Transverse colon (tissue), 4 donors: ENCODE measurements around the gene LAMTOR5. TPM values are rescaled to one million over a fixed set of nuclear protein-coding genes. Genes with fewer than 3 reads are reported as not detected.

ENCODE experiments used
- DNase-seq: peaks from one replicate; pipeline ENCODE4 v3.0.0-alpha.2; 2019
- H3K27ac ChIP-seq, 4 donors: fragments of 200-600 bp; sonication (generic); 2 replicates each; pipeline ENCODE4 v1.5.1; 2016 to 2018; ENCODE audit warnings: inconsistent platforms in 4 of 4
- H3K27me3 ChIP-seq: fragments of 200-600 bp; sonication (generic); 2 replicates; pipeline ENCODE4 v1.5.1; 2017; ENCODE audit warnings: inconsistent platforms
- H3K36me3 ChIP-seq, 4 donors: fragments of 200-600 bp; sonication (generic); 2 replicates each; pipeline ENCODE4 v1.5.1; 2017 to 2019; ENCODE audit warnings: inconsistent platforms in 4 of 4
- H3K4me1 ChIP-seq, 4 donors: fragments of 200-600 bp; sonication (generic); 2 replicates each; pipeline ENCODE4 v1.5.1; 2017 to 2020; ENCODE audit warnings: inconsistent platforms in 4 of 4
- H3K4me3 ChIP-seq, 4 donors: fragments of 200-600 bp; sonication (generic); 1 replicate in 1 of 4; 2 replicates in 3 of 4; pipeline versions ENCODE4 v1.5.1 to v1.6.1; 2017 to 2019; ENCODE audit warnings: inconsistent platforms in 4 of 4
- H3K9me3 ChIP-seq, 2 donors: fragments of 200-600 bp; sonication (generic); 2 replicates each; pipeline ENCODE4 v1.5.1; 2017 to 2019; ENCODE audit warnings: inconsistent platforms in 2 of 2
- CTCF ChIP-seq, 5 experiments: fragments of 200-600 bp in 3 of 5; fragments of 450-650 bp in 2 of 5; sonication (generic) in 3 of 5; IDR thresholded peaks; 1 replicate in 2 of 5; 2 replicates in 3 of 5; pipeline ENCODE4 v1.5.1; 2016 to 2017; ENCODE audit warnings: antibody characterized with exemption in 5 of 5, inconsistent platforms in 3 of 5, mild to moderate bottlenecking in 2 of 5, moderate library complexity in 1 of 5
- EP300 ChIP-seq: sonication (generic); formaldehyde crosslinking; IDR thresholded peaks from one replicate; pipeline ENCODE4 v1.6.1; 2017; ENCODE audit warnings: antibody characterized with exemption, low read depth
- POLR2A ChIP-seq: fragments of 450-650 bp; IDR thresholded peaks from one replicate; pipeline ENCODE4 v1.6.1; 2016; ENCODE audit warnings: antibody characterized with exemption, mild to moderate bottlenecking, moderate library complexity
- POLR2AphosphoS5 ChIP-seq, 3 donors: sonication (generic); formaldehyde crosslinking; IDR thresholded peaks; one replicate each; pipeline ENCODE4 v1.6.1; 2016; ENCODE audit warnings: antibody characterized with exemption in 3 of 3
- WGBS, 2 donors: methylation state at CpG; one replicate each; pipeline ENCODE4 v1.1.5; 2018; ENCODE audit warnings: low coverage in 1 of 2; 5-methylcytosine and 5-hydroxymethylcytosine counted together
- in situ Hi-C, 4 donors: fragments of 200-750 bp; cut with MboI; loops; one replicate each; pipeline versions ENCODE4 v1.15.0 to v1.15.1; 2017; ENCODE audit warnings: low sequenced_read_pairs in 3 of 4, low pct_ligation_motif_present in 1 of 4, low pct_unique_long_range_greater_than_20kb in 1 of 4
- intact Hi-C: fragments of 100-400 bp; cut with DNase I; formaldehyde crosslinking; loops from one replicate; pipeline ENCODE4 v1.15.1; 2023; ENCODE audit warnings: low total_unique reads
- total RNA-seq, 4 donors: library from RNA; depleted of rRNA; stranded (reverse); fragments of >200 nt; gene quantifications; one replicate each; pipeline ENCODE4 v1.1.0, GENCODE V29; 2016

LAMTOR5 gene
- total RNA-seq, 4 donors from 2014 or later: 7.1 to 113 (median 38.2) TPM

- in situ Hi-C loops: loop anchor here in 2 of 4 donors (10.0 to 25.0 kb wide), 2 partner anchors 142 to 249 kb away; no protein-coding TSS in a partner anchor
- Histone ChIP-seq H3K4me1 (no peaks in the 10 kb centered on the region), H3K9me3 (no peaks in the 10 kb centered on the region), H3K27ac (no peak overlapping the region), H3K4me3 (no peak overlapping the region), H3K36me3 (no peaks in the 10 kb centered on the region), H3K27me3 (peaks cover 28% of the 10 kb centered on the region)
- 85% methylated on average over 9 of the region's 9 CpGs; no CpG with 5 or more reads in 1 of the 2 donors for WGBS, 2 donors
- DNase-seq: no peak
- intact Hi-C loops: loop anchor here (10.0 kb wide), 1 partner anchor 139 kb away; no protein-coding TSS in a partner anchor
- TF ChIP-seq POLR2A (no peak), CTCF (IDR thresholded peaks at IDR 0.05) (no peak), POLR2AphosphoS5 (IDR thresholded peaks at IDR 0.05) (no peak), EP300 (no peak)
These were observed 46.3 kb upstream of the LAMTOR5 start for GRCh38 chr1:110453829-110454228.

- H3K4me3 ChIP-seq: no peak overlapping the region
- H3K36me3 ChIP-seq: no peaks in the 10 kb centered on the region
- peaks cover 30% of the 10 kb centered on the region for H3K27me3 ChIP-seq
- in situ Hi-C loops (loop anchor here in 2 of 4 donors (10.0 to 25.0 kb wide), 2 partner anchors 140 to 248 kb away; no protein-coding TSS in a partner anchor), intact Hi-C loops (loop anchor here (10.0 kb wide), 1 partner anchor 138 kb away; no protein-coding TSS in a partner anchor)
- no peaks in the 10 kb centered on the region for H3K9me3 ChIP-seq
- H3K27ac ChIP-seq: no peak overlapping the region
- no peak for DNase-seq
- TF ChIP-seq POLR2AphosphoS5 (IDR thresholded peaks at IDR 0.05) (no peak), CTCF (IDR thresholded peaks at IDR 0.05) (no peak)
- 63 to 87% methylated on average over 4 to 7 of the region's 7 CpGs for WGBS, 2 donors
- H3K4me1 ChIP-seq: no peaks in the 10 kb centered on the region
These were observed 44.8 kb upstream of the LAMTOR5 start for GRCh38 chr1:110452330-110452729.

DNA sequence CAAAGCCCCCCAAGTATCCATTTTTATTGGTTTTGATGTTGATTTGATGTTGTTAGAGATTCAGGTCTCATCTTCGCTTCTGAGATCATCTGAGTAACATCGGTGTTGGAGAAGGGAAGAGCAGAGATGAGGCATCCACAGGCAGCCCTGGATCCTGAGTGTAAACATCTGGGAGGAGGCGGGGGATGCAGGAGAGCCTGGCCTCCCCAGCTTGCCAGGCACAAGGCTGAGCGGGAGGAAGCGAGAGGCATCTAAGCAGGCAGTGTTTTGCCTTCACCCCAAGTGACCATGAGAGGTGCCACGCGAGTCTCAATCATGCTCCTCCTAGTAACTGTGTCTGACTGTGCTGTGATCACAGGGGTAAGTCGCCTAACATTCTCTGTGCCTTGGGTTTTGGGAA lies 43.4 kb upstream of the LAMTOR5 start, which contains the start of gene PROK1:
PROK1 (plus strand) TSS at position 221 of the 400 bp plus-strand sequence; CDS start at position 289, 68 bp downstream.
- no peak within 1 kb of the TSS for H3K27ac ChIP-seq
- no peaks in the 10 kb centered on the region for H3K36me3 ChIP-seq
- H3K9me3 ChIP-seq: no peaks in the 10 kb centered on the region
- 58 to 82% methylated on average over 2 to 8 of the region's 8 CpGs for WGBS, 2 donors
- H3K27me3 ChIP-seq: peaks cover 30% of the 10 kb centered on the region
- H3K4me1 ChIP-seq: no peaks in the 10 kb centered on the region
- in situ Hi-C loops (loop anchor here in 2 of 4 donors (10.0 to 25.0 kb wide), 2 partner anchors 139 to 246 kb away; no protein-coding TSS in a partner anchor), intact Hi-C loops (loop anchor here (10.0 kb wide), 1 partner anchor 136 kb away; no protein-coding TSS in a partner anchor)
- DNase-seq: no peak
- H3K4me3 ChIP-seq: no peak within 1 kb of the TSS
- TF ChIP-seq POLR2A: no peak
- TF ChIP-seq POLR2AphosphoS5 (IDR thresholded peaks at IDR 0.05): no peak
- TF ChIP-seq EP300: no peak

- in situ Hi-C loops: loop anchor here in 2 of 4 donors (10.0 to 25.0 kb wide), 2 partner anchors 138 to 245 kb away; no protein-coding TSS in a partner anchor
These were observed 42.5 kb upstream of the LAMTOR5 start for GRCh38 chr1:110449661-110450651.

More at GRCh38 chr1:110449661-110450651, 42.5 kb upstream of the LAMTOR5 start:
- TF ChIP-seq POLR2A: no peak
- TF ChIP-seq EP300: no peak
- no peak for TF ChIP-seq POLR2AphosphoS5 (IDR thresholded peaks at IDR 0.05)
- no peak for TF ChIP-seq CTCF (IDR thresholded peaks at IDR 0.05)
- H3K4me3 ChIP-seq: no peak overlapping the region
- H3K36me3 ChIP-seq: no peaks in the 10 kb centered on the region
- H3K27ac ChIP-seq: no peak overlapping the region
- no peaks in the 10 kb centered on the region for H3K9me3 ChIP-seq
- intact Hi-C loops: loop anchor here (10.0 kb wide), 1 partner anchor 135 kb away; no protein-coding TSS in a partner anchor
- H3K27me3 ChIP-seq: peaks cover 30% of the 10 kb centered on the region
- no peak for DNase-seq
- H3K4me1 ChIP-seq: no peaks in the 10 kb centered on the region
- 44 to 56% methylated on average over 5 to 12 of the region's 12 CpGs for WGBS, 2 donors
